ENCODE measurements around the gene BEND4. TPM values are rescaled to one million over a fixed set of nuclear protein-coding genes. Genes with fewer than 3 reads are reported as not detected.

Gene BEND4
- total RNA-seq, 1 experiment from 2014 or later = not detected

GRCh38 chr4:42142591-42142990, 9.9 kb downstream of the BEND4 start:
- no peak for DNase-seq
- no peaks in the 10 kb centered on the region for H3K9me3 Mint-ChIP-seq (ENCODE audit: unreplicated experiment)
- Histone ChIP-seq H3K9me3 (no peaks in the 10 kb centered on the region), H3K36me3 (ENCODE audit: control insufficient read depth, insufficient read depth, low read length) (no peaks in the 10 kb centered on the region), H3K4me3 (ENCODE audit: low read depth, low read length) (no peak overlapping the region), H3K4me1 (no peaks in the 10 kb centered on the region), H3K27me3 (replicated peaks; ENCODE audit: control insufficient read depth, insufficient read depth, low read length) (no peaks in the 10 kb centered on the region)
- intact Hi-C loops (cut with micrococcal nuclease; ENCODE audit: unreplicated experiment) = no loop called here
- TF ChIP-seq CTCF (IDR thresholded peaks at IDR 0.05; ENCODE audit: insufficient read depth in 1 of 2, low read depth in 1 of 2, low read length in 1 of 2, severe bottlenecking in 1 of 2, unreplicated experiment in 1 of 2) = no peak
- peaks cover 5% of the 10 kb centered on the region for H3K27me3 Mint-ChIP-seq (ENCODE audit: insufficient read depth, unreplicated experiment)
- BruUV-seq (replicated peaks) = no TSS peak
- H3K4me1 Mint-ChIP-seq (ENCODE audit: low read depth, unreplicated experiment) = no peaks in the 10 kb centered on the region
- H3K27ac Mint-ChIP-seq (ENCODE audit: unreplicated experiment) = no peak overlapping the region
- ChIA-PET CTCF (no interaction called here), POLR2A (no interaction called here)
- H3K4me3 Mint-ChIP-seq (ENCODE audit: unreplicated experiment) = no peak overlapping the region
- H3K36me3 Mint-ChIP-seq (ENCODE audit: insufficient read depth, unreplicated experiment) = no peaks in the 10 kb centered on the region

GRCh38 chr4:42136371-42136770, 16.1 kb downstream of the BEND4 start:
- Mint-ChIP-seq H3K36me3 (ENCODE audit: insufficient read depth, unreplicated experiment) (no peaks in the 10 kb centered on the region), H3K27me3 (ENCODE audit: insufficient read depth, unreplicated experiment) (peaks cover 11% of the 10 kb centered on the region), H3K4me1 (ENCODE audit: low read depth, unreplicated experiment) (no peaks in the 10 kb centered on the region), H3K9me3 (ENCODE audit: unreplicated experiment) (no peaks in the 10 kb centered on the region), H3K4me3 (ENCODE audit: unreplicated experiment) (no peak overlapping the region), H3K27ac (ENCODE audit: unreplicated experiment) (no peak overlapping the region)
- H3K27me3 ChIP-seq (replicated peaks; ENCODE audit: control insufficient read depth, insufficient read depth, low read length) = no peaks in the 10 kb centered on the region
- no peak overlapping the region for H3K4me3 ChIP-seq (ENCODE audit: low read depth, low read length)
- H3K36me3 ChIP-seq (ENCODE audit: control insufficient read depth, insufficient read depth, low read length) = no peaks in the 10 kb centered on the region
- H3K4me1 ChIP-seq = no peaks in the 10 kb centered on the region
- ChIA-PET POLR2A (no interaction called here), CTCF (no interaction called here)
- no peak for DNase-seq
- peaks cover 3% of the 10 kb centered on the region; the same call in 1 of the 2 replicates for H3K9me3 ChIP-seq
- intact Hi-C loops (cut with micrococcal nuclease; ENCODE audit: unreplicated experiment) = no loop called here
- no peak for TF ChIP-seq CTCF (IDR thresholded peaks at IDR 0.05; ENCODE audit: insufficient read depth in 1 of 2, low read depth in 1 of 2, low read length in 1 of 2, severe bottlenecking in 1 of 2, unreplicated experiment in 1 of 2)
- BruUV-seq (replicated peaks) = no TSS peak

GRCh38 chr4:42133006-42133405, 19.4 kb downstream of the BEND4 start:
- Histone ChIP-seq H3K27me3 (replicated peaks; ENCODE audit: control insufficient read depth, insufficient read depth, low read length) (no peaks in the 10 kb centered on the region), H3K36me3 (ENCODE audit: control insufficient read depth, insufficient read depth, low read length) (no peaks in the 10 kb centered on the region), H3K4me3 (ENCODE audit: low read depth, low read length) (no peak overlapping the region), H3K9me3 (peaks cover 3% of the 10 kb centered on the region; the same call in 1 of the 2 replicates), H3K4me1 (no peaks in the 10 kb centered on the region)
- Mint-ChIP-seq H3K36me3 (ENCODE audit: insufficient read depth, unreplicated experiment) (no peaks in the 10 kb centered on the region), H3K9me3 (ENCODE audit: unreplicated experiment) (no peaks in the 10 kb centered on the region), H3K27me3 (ENCODE audit: insufficient read depth, unreplicated experiment) (peaks cover 9% of the 10 kb centered on the region), H3K4me3 (ENCODE audit: unreplicated experiment) (no peak overlapping the region), H3K4me1 (ENCODE audit: low read depth, unreplicated experiment) (no peaks in the 10 kb centered on the region), H3K27ac (ENCODE audit: unreplicated experiment) (no peak overlapping the region)
- DNase-seq = no peak
- ChIA-PET POLR2A (no interaction called here), CTCF (no interaction called here)
- intact Hi-C loops (cut with micrococcal nuclease; ENCODE audit: unreplicated experiment) = no loop called here
- BruUV-seq (replicated peaks) = no TSS peak
- TF ChIP-seq CTCF (IDR thresholded peaks at IDR 0.05; ENCODE audit: insufficient read depth in 1 of 2, low read depth in 1 of 2, low read length in 1 of 2, severe bottlenecking in 1 of 2, unreplicated experiment in 1 of 2) = no peak

All from Caco-2 (cell line).